IPS-NIHi7 (cell line): ENCODE data around the gene CIB1.
A peak's percentile ranks its signal among the peaks of the same experiment; 100 is the strongest.
"Not testable (repeated sequence)": the region's sequence is repeated elsewhere in the genome, so short reads cannot be mapped to it uniquely, and the experiment has no call there.

Source experiments
- DNase-seq: peaks from one replicate; pipeline ENCODE4 v3.0.0; 2012; ENCODE audit warnings: mixed read lengths; ENCODE audit errors: extremely low spot score

Gene CIB1

GRCh38 chr15:90233387-90234095, at the start of gene CIB1:
Gene CIB1 (minus strand): TSS chr15:90233941. CDS start chr15:90233885, 56 bp downstream.
- DNase-seq = peak; percentile 99

- DNase-seq = not testable (repeated sequence)
These were observed 47.9 kb upstream of the CIB1 start for GRCh38 chr15:90281637-90282036.

GRCh38 chr15:90280743-90281142, 47.0 kb upstream of the CIB1 start:
- not testable (repeated sequence) for DNase-seq

GRCh38 chr15:90278467-90278866, 44.7 kb upstream of the CIB1 start:
- DNase-seq = not testable (repeated sequence)

- no peak for DNase-seq
These were observed 37.9 kb upstream of the CIB1 start for GRCh38 chr15:90271459-90272166.

GRCh38 chr15:90270502-90271150, 36.9 kb upstream of the CIB1 start:
- DNase-seq = no peak

- no peak for DNase-seq
These were observed 34.7 kb upstream of the CIB1 start for GRCh38 chr15:90268415-90268814.

- DNase-seq = no peak
These were observed 32.7 kb upstream of the CIB1 start for GRCh38 chr15:90266485-90266884.

GRCh38 chr15:90266061-90266431, 32.3 kb upstream of the CIB1 start:
- peak; percentile 49 for DNase-seq

- peak; percentile 86 for DNase-seq
These were observed 31.7 kb upstream of the CIB1 start, which contains the start of gene NGRN for GRCh38 chr15:90265271-90266060. Gene NGRN (plus strand): TSS chr15:90265672. CDS start chr15:90265713, 41 bp downstream.

- DNase-seq = no peak
These were observed 30.9 kb upstream of the CIB1 start for GRCh38 chr15:90264671-90265070.

- no peak for DNase-seq
These were observed 28.7 kb upstream of the CIB1 start for GRCh38 chr15:90262426-90262825.

- no peak for DNase-seq
These were observed 28.1 kb upstream of the CIB1 start for GRCh38 chr15:90261811-90262210.

- not testable (repeated sequence) for DNase-seq
These were observed 27.0 kb upstream of the CIB1 start for GRCh38 chr15:90260731-90261130.

- no peak for DNase-seq
These were observed 25.8 kb upstream of the CIB1 start for GRCh38 chr15:90259524-90259923.

GRCh38 chr15:90257776-90258175, 24.0 kb upstream of the CIB1 start:
- DNase-seq = no peak

- DNase-seq = peak; percentile 99
These were observed 15.6 kb upstream of the CIB1 start, which contains the start of gene TTLL13 for GRCh38 chr15:90249203-90249863. Gene TTLL13 (plus strand): TSS chr15:90249556. CDS start chr15:90250631, 1,075 bp downstream.

- peak; percentile 5 for DNase-seq
These were observed 15.1 kb upstream of the CIB1 start for GRCh38 chr15:90248789-90249202.

GRCh38 chr15:90243943-90244639, 10.3 kb upstream of the CIB1 start:
- DNase-seq = no peak
